Neural crest cell (in vitro differentiated cells): Measurements from ENCODE around the gene ACTG1. TPM values are rescaled to one million over a fixed set of nuclear protein-coding genes. Genes with fewer than 3 reads are reported as not detected.

Experiments
- DNase-seq: peaks from one replicate; pipeline ENCODE4 v3.0.0; 2021; ENCODE audit warnings: low read depth, mixed read lengths, low spot score
- H3K27ac Mint-ChIP-seq: one replicate; pipeline ENCODE4 v1.8.0; 2021; ENCODE audit warnings: mild to moderate bottlenecking, mixed read lengths; ENCODE audit not compliant: unreplicated experiment
- H3K27me3 Mint-ChIP-seq: 2 replicates; pipeline ENCODE4 v1.8.0; 2021; ENCODE audit warnings: low read depth, mild to moderate bottlenecking, mixed read lengths
- H3K36me3 Mint-ChIP-seq: 2 replicates; pipeline ENCODE4 v1.8.0; 2021; ENCODE audit warnings: low read depth, mild to moderate bottlenecking, mixed read lengths
- H3K4me1 Mint-ChIP-seq: 2 replicates; pipeline ENCODE4 v1.8.0; 2021; ENCODE audit warnings: mixed read lengths
- H3K4me3 Mint-ChIP-seq: one replicate; pipeline ENCODE4 v1.8.0; 2021; ENCODE audit warnings: mild to moderate bottlenecking, mixed read lengths
- H3K9me3 Mint-ChIP-seq: 2 replicates; pipeline ENCODE4 v1.8.0; 2021; ENCODE audit warnings: mixed read lengths
- CTCF ChIP-seq: fragments of 200-600 bp; sonication (generic); conservative IDR thresholded peaks from 2 replicates; pipeline ENCODE4 v1.5.0; 2021; ENCODE audit warnings: antibody characterized with exemption, mild to moderate bottlenecking
- total RNA-seq: library from RNA; stranded (reverse); gene quantifications from 2 replicates; pipeline ENCODE4 v1.2.1, GENCODE V29; 2021

The ACTG1 gene
- total RNA-seq, 1 donor from 2014 or later, result 4,235 TPM

GRCh38 chr17:81552244-81553017, 39.8 kb upstream of the ACTG1 start, which contains the start of gene FAAP100:
FAAP100 (minus strand) TSS chr17:81552353; CDS start chr17:81552330, 23 bp downstream.
- TF ChIP-seq CTCF, result no peak
- Mint-ChIP-seq H3K27ac (peak within 1 kb of the TSS; percentile 84), H3K36me3 (peaks cover 4% of the 10 kb centered on the region), H3K4me1 (peaks cover 29% of the 10 kb centered on the region), H3K4me3 (peak within 1 kb of the TSS; percentile 95), H3K27me3 (peaks cover 5% of the 10 kb centered on the region), H3K9me3 (no peaks in the 10 kb centered on the region)
- DNase-seq, result peak; percentile 76

GRCh38 chr17:81551458-81552243, 39.1 kb upstream of the ACTG1 start:
- Mint-ChIP-seq H3K4me3 (peak overlapping the region; percentile 95), H3K27ac (peak overlapping the region; percentile 84), H3K36me3 (peaks cover 4% of the 10 kb centered on the region), H3K9me3 (no peaks in the 10 kb centered on the region), H3K4me1 (peaks cover 29% of the 10 kb centered on the region), H3K27me3 (peaks cover 5% of the 10 kb centered on the region)
- DNase-seq, result no peak
- TF ChIP-seq CTCF, result no peak

- TF ChIP-seq CTCF, result no peak
- Mint-ChIP-seq H3K4me3 (peak overlapping the region; percentile 95), H3K4me1 (peaks cover 29% of the 10 kb centered on the region), H3K36me3 (peaks cover 4% of the 10 kb centered on the region), H3K9me3 (no peaks in the 10 kb centered on the region), H3K27ac (peak overlapping the region; percentile 84), H3K27me3 (peaks cover 5% of the 10 kb centered on the region)
- no peak for DNase-seq
Measured at GRCh38 chr17:81550830-81551457, 38.3 kb upstream of the ACTG1 start.

- Mint-ChIP-seq H3K4me3 (peak overlapping the region; percentile 95), H3K4me1 (peaks cover 29% of the 10 kb centered on the region), H3K9me3 (no peaks in the 10 kb centered on the region), H3K36me3 (peaks cover 4% of the 10 kb centered on the region), H3K27ac (no peak overlapping the region), H3K27me3 (peaks cover 5% of the 10 kb centered on the region)
- TF ChIP-seq CTCF, result no peak
- DNase-seq, result no peak
Measured at GRCh38 chr17:81550285-81550684, 37.7 kb upstream of the ACTG1 start.

- TF ChIP-seq CTCF, result no peak
- Mint-ChIP-seq H3K27me3 (peaks cover 5% of the 10 kb centered on the region), H3K4me1 (peaks cover 29% of the 10 kb centered on the region), H3K27ac (no peak overlapping the region), H3K9me3 (no peaks in the 10 kb centered on the region), H3K36me3 (peaks cover 4% of the 10 kb centered on the region), H3K4me3 (peak overlapping the region; percentile 95)
- DNase-seq, result no peak
Measured at GRCh38 chr17:81549826-81550225, 37.2 kb upstream of the ACTG1 start.
